ENCODE measurements around the gene ZDHHC11.
"Not testable (repeated sequence)": the region's sequence is repeated elsewhere in the genome, so short reads cannot be mapped to it uniquely, and the experiment has no call there.

ZDHHC11 gene

GRCh38 chr5:798505-799138, 52.2 kb downstream of the ZDHHC11 start:
- not testable (repeated sequence) for DNase-seq

- not testable (repeated sequence) for DNase-seq
Measured at GRCh38 chr5:797986-798385, 52.8 kb downstream of the ZDHHC11 start.

- DNase-seq, result not testable (repeated sequence)
Measured at GRCh38 chr5:795873-796272, 54.9 kb downstream of the ZDHHC11 start.

- DNase-seq, result not testable (repeated sequence)
Measured at GRCh38 chr5:794948-795347, 55.8 kb downstream of the ZDHHC11 start.

GRCh38 chr5:788703-789102, 62.1 kb downstream of the ZDHHC11 start:
- DNase-seq, result not testable (repeated sequence)

GRCh38 chr5:787857-788233, 62.9 kb downstream of the ZDHHC11 start:
- not testable (repeated sequence) for DNase-seq

GRCh38 chr5:787224-787856, 63.4 kb downstream of the ZDHHC11 start:
- DNase-seq, result not testable (repeated sequence)

- DNase-seq, result not testable (repeated sequence)
Measured at GRCh38 chr5:785181-785705, 65.5 kb downstream of the ZDHHC11 start.

GRCh38 chr5:784428-785177, 66.2 kb downstream of the ZDHHC11 start, which contains the start of gene ZDHHC11B:
ZDHHC11B (minus strand) TSS chr5:784729; CDS start chr5:766919, 17,810 bp downstream.
- peak; percentile 85 for DNase-seq

GRCh38 chr5:783881-784427, 66.8 kb downstream of the ZDHHC11 start:
- DNase-seq, result peak; percentile 51

- not testable (repeated sequence) for DNase-seq
Measured at GRCh38 chr5:783049-783802, 67.6 kb downstream of the ZDHHC11 start.

GRCh38 chr5:782356-782755, 68.4 kb downstream of the ZDHHC11 start:
- DNase-seq, result not testable (repeated sequence)

- DNase-seq, result not testable (repeated sequence)
Measured at GRCh38 chr5:780571-780970, 70.2 kb downstream of the ZDHHC11 start.

GRCh38 chr5:778967-779366, 71.8 kb downstream of the ZDHHC11 start:
- DNase-seq, result not testable (repeated sequence)

- not testable (repeated sequence) for DNase-seq
Measured at GRCh38 chr5:778421-778820, 72.4 kb downstream of the ZDHHC11 start.

GRCh38 chr5:777756-778161, 73.0 kb downstream of the ZDHHC11 start:
- DNase-seq, result no peak

GRCh38 chr5:776862-777711, 73.7 kb downstream of the ZDHHC11 start:
- DNase-seq, result no peak

- DNase-seq, result no peak
Measured at GRCh38 chr5:775961-776861, 74.6 kb downstream of the ZDHHC11 start.

GRCh38 chr5:775595-775960, 75.2 kb downstream of the ZDHHC11 start:
- not testable (repeated sequence) for DNase-seq

- not testable (repeated sequence) for DNase-seq
Measured at GRCh38 chr5:774854-775505, 75.8 kb downstream of the ZDHHC11 start.
